IPS-20b (cell line): Measurements from ENCODE around the gene LNPK.

Experiments used
- H3K27ac ChIP-seq: one replicate; pipeline ENCODE4 v1.5.1; 2013; ENCODE audit warnings: low read length
- H3K27me3 ChIP-seq: 2 replicates; pipeline ENCODE4 v1.6.1; 2013; ENCODE audit warnings: mild to moderate bottlenecking, low read length, inconsistent platforms; ENCODE audit not compliant: insufficient read depth
- H3K36me3 ChIP-seq: 2 replicates; pipeline ENCODE4 v1.6.1; 2013; ENCODE audit warnings: low read depth, mild to moderate bottlenecking, inconsistent platforms, low read length, moderate library complexity; ENCODE audit not compliant: insufficient read depth
- H3K4me1 ChIP-seq: 2 replicates; pipeline ENCODE4 v1.6.1; 2013; ENCODE audit warnings: mild to moderate bottlenecking, control low read depth, inconsistent platforms, low read length, moderate library complexity; ENCODE audit not compliant: insufficient read depth
- H3K4me3 ChIP-seq: 2 replicates; pipeline ENCODE4 v1.5.1; 2013; ENCODE audit warnings: mild to moderate bottlenecking, low read length, inconsistent platforms
- H3K9ac ChIP-seq: 2 replicates; pipeline ENCODE4 v1.6.1; 2013; ENCODE audit warnings: low read depth, mild to moderate bottlenecking, inconsistent platforms, low read length, moderate library complexity
- H3K9me3 ChIP-seq: 2 replicates; pipeline ENCODE4 v1.6.1; 2013; ENCODE audit warnings: mild to moderate bottlenecking, low read depth, low read length, inconsistent platforms; ENCODE audit not compliant: insufficient read depth

Gene LNPK

GRCh38 chr2:176001916-176002687, at the start of gene LNPK:
Gene LNPK (minus strand): TSS chr2:176002267. CDS start chr2:175995584, 6,683 bp downstream.
- H3K9ac ChIP-seq = peak within 1 kb of the TSS; percentile 86
- H3K4me3 ChIP-seq = peak within 1 kb of the TSS; percentile 86
- no peaks in the 10 kb centered on the region for H3K36me3 ChIP-seq
- no peaks in the 10 kb centered on the region for H3K9me3 ChIP-seq
- H3K27ac ChIP-seq = no peak within 1 kb of the TSS
- H3K4me1 ChIP-seq = no peaks in the 10 kb centered on the region
- H3K27me3 ChIP-seq = peaks cover 25% of the 10 kb centered on the region

- no peak overlapping the region for H3K4me3 ChIP-seq
- no peaks in the 10 kb centered on the region for H3K27me3 ChIP-seq
- H3K9ac ChIP-seq = no peak overlapping the region
- no peak overlapping the region for H3K27ac ChIP-seq
- no peaks in the 10 kb centered on the region for H3K9me3 ChIP-seq
- H3K36me3 ChIP-seq = no peaks in the 10 kb centered on the region
- H3K4me1 ChIP-seq = no peaks in the 10 kb centered on the region
Measured at GRCh38 chr2:176039375-176039774, 37.3 kb upstream of the LNPK start.

- Histone ChIP-seq H3K36me3 (no peaks in the 10 kb centered on the region), H3K4me1 (no peaks in the 10 kb centered on the region), H3K4me3 (no peak overlapping the region), H3K27ac (no peak overlapping the region), H3K27me3 (no peaks in the 10 kb centered on the region), H3K9ac (no peak overlapping the region), H3K9me3 (no peaks in the 10 kb centered on the region)
Measured at GRCh38 chr2:176038694-176039093, 36.6 kb upstream of the LNPK start.

GRCh38 chr2:176035013-176035691, 33.1 kb upstream of the LNPK start:
- Histone ChIP-seq H3K4me1 (no peaks in the 10 kb centered on the region), H3K4me3 (no peak overlapping the region), H3K27me3 (no peaks in the 10 kb centered on the region), H3K36me3 (no peaks in the 10 kb centered on the region), H3K9me3 (no peaks in the 10 kb centered on the region), H3K9ac (no peak overlapping the region), H3K27ac (no peak overlapping the region)

- H3K4me1 ChIP-seq = no peaks in the 10 kb centered on the region
- H3K27ac ChIP-seq = no peak overlapping the region
- H3K27me3 ChIP-seq = no peaks in the 10 kb centered on the region
- H3K4me3 ChIP-seq = no peak overlapping the region
- no peak overlapping the region for H3K9ac ChIP-seq
- no peaks in the 10 kb centered on the region for H3K36me3 ChIP-seq
- no peaks in the 10 kb centered on the region for H3K9me3 ChIP-seq
Measured at GRCh38 chr2:176027806-176028205, 25.7 kb upstream of the LNPK start.

GRCh38 chr2:176025932-176026331, 23.9 kb upstream of the LNPK start:
- no peaks in the 10 kb centered on the region for H3K27me3 ChIP-seq
- H3K36me3 ChIP-seq = no peaks in the 10 kb centered on the region
- no peak overlapping the region for H3K4me3 ChIP-seq
- H3K4me1 ChIP-seq = no peaks in the 10 kb centered on the region
- no peaks in the 10 kb centered on the region for H3K9me3 ChIP-seq
- no peak overlapping the region for H3K27ac ChIP-seq
- no peak overlapping the region for H3K9ac ChIP-seq

GRCh38 chr2:176024083-176024482, 22.0 kb upstream of the LNPK start:
- Histone ChIP-seq H3K4me3 (no peak overlapping the region), H3K9ac (no peak overlapping the region), H3K27me3 (no peaks in the 10 kb centered on the region), H3K27ac (no peak overlapping the region), H3K36me3 (no peaks in the 10 kb centered on the region), H3K4me1 (no peaks in the 10 kb centered on the region), H3K9me3 (no peaks in the 10 kb centered on the region)

- Histone ChIP-seq H3K4me1 (no peaks in the 10 kb centered on the region), H3K9me3 (no peaks in the 10 kb centered on the region), H3K9ac (no peak overlapping the region), H3K27me3 (no peaks in the 10 kb centered on the region), H3K36me3 (no peaks in the 10 kb centered on the region), H3K4me3 (no peak overlapping the region), H3K27ac (no peak overlapping the region)
Measured at GRCh38 chr2:176022048-176022447, 20.0 kb upstream of the LNPK start.

- Histone ChIP-seq H3K27me3 (no peaks in the 10 kb centered on the region), H3K4me3 (no peak overlapping the region), H3K9ac (no peak overlapping the region), H3K27ac (no peak overlapping the region), H3K9me3 (no peaks in the 10 kb centered on the region), H3K4me1 (no peaks in the 10 kb centered on the region), H3K36me3 (no peaks in the 10 kb centered on the region)
Measured at GRCh38 chr2:176020400-176020799, 18.3 kb upstream of the LNPK start.

- H3K4me3 ChIP-seq = no peak overlapping the region
- no peak overlapping the region for H3K9ac ChIP-seq
- H3K9me3 ChIP-seq = no peaks in the 10 kb centered on the region
- no peaks in the 10 kb centered on the region for H3K27me3 ChIP-seq
- no peaks in the 10 kb centered on the region for H3K4me1 ChIP-seq
- H3K27ac ChIP-seq = no peak overlapping the region
- H3K36me3 ChIP-seq = no peaks in the 10 kb centered on the region
Measured at GRCh38 chr2:176018708-176019107, 16.6 kb upstream of the LNPK start.

GRCh38 chr2:176009445-176009844, 7.4 kb upstream of the LNPK start:
- Histone ChIP-seq H3K4me3 (no peak overlapping the region), H3K27ac (no peak overlapping the region), H3K4me1 (no peaks in the 10 kb centered on the region)

GRCh38 chr2:176004934-176005333, 2.9 kb upstream of the LNPK start:
- H3K4me1 ChIP-seq = no peaks in the 10 kb centered on the region
- H3K9me3 ChIP-seq = no peaks in the 10 kb centered on the region
- no peaks in the 10 kb centered on the region for H3K36me3 ChIP-seq
- peaks cover 25% of the 10 kb centered on the region for H3K27me3 ChIP-seq
- no peak overlapping the region for H3K9ac ChIP-seq
- no peak overlapping the region for H3K27ac ChIP-seq
- no peak overlapping the region for H3K4me3 ChIP-seq

More at GRCh38 chr2:176009445-176009844, 7.4 kb upstream of the LNPK start:
- H3K9me3 ChIP-seq = no peaks in the 10 kb centered on the region
- no peak overlapping the region for H3K9ac ChIP-seq
- H3K27me3 ChIP-seq = peaks cover 4% of the 10 kb centered on the region
- H3K36me3 ChIP-seq = no peaks in the 10 kb centered on the region
